Transverse colon (tissue), 4 donors: ENCODE measurements around the gene CD6.

ENCODE experiments used
- POLR2A ChIP-seq: fragments of 450-650 bp; IDR thresholded peaks from one replicate; pipeline ENCODE4 v1.6.1; 2016; ENCODE audit warnings: antibody characterized with exemption, mild to moderate bottlenecking, moderate library complexity
- POLR2AphosphoS5 ChIP-seq, 3 donors: sonication (generic); formaldehyde crosslinking; IDR thresholded peaks; one replicate each; pipeline ENCODE4 v1.6.1; 2016; ENCODE audit warnings: antibody characterized with exemption in 3 of 3
- TF ChIP-seq, protein P1 (sequence below), 5 experiments: fragments of 200-600 bp in 3 of 5; fragments of 450-650 bp in 2 of 5; sonication (generic) in 3 of 5; IDR thresholded peaks; 1 replicate in 2 of 5; 2 replicates in 3 of 5; pipeline ENCODE4 v1.5.1; 2016 to 2017; ENCODE audit warnings: antibody characterized with exemption in 5 of 5, inconsistent platforms in 3 of 5, mild to moderate bottlenecking in 2 of 5, moderate library complexity in 1 of 5

DNA sequence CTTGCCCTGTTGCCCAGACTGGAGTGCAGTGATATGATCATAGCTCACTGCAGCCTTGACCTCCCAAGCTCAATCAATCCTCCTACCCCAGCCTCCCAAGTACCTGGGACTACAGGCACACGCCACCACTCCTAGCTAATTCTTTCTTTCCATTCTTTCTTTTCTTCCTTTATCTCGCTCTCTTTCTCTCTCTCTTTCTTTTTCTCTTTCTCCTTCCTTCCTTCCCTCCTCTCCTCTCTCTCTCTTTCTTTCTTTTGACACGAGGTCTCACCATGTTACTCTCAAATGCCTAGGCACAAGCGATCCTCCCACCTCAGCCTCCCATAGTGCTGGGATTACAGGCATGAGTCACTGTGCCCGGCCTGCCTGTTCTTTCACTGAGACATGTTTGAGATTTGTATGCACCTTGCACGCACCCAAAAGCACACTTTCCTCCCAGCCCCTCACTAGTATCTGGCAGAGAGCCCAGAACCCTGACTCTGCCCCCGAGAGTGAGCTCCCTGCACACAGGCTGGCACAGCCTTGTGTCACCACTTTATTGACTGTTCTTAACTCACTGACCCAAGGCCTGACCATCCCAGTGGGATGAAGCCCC, 56.8 kb downstream of the CD6 start:
- TF ChIP-seq, protein P1, sequence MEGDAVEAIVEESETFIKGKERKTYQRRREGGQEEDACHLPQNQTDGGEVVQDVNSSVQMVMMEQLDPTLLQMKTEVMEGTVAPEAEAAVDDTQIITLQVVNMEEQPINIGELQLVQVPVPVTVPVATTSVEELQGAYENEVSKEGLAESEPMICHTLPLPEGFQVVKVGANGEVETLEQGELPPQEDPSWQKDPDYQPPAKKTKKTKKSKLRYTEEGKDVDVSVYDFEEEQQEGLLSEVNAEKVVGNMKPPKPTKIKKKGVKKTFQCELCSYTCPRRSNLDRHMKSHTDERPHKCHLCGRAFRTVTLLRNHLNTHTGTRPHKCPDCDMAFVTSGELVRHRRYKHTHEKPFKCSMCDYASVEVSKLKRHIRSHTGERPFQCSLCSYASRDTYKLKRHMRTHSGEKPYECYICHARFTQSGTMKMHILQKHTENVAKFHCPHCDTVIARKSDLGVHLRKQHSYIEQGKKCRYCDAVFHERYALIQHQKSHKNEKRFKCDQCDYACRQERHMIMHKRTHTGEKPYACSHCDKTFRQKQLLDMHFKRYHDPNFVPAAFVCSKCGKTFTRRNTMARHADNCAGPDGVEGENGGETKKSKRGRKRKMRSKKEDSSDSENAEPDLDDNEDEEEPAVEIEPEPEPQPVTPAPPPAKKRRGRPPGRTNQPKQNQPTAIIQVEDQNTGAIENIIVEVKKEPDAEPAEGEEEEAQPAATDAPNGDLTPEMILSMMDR (IDR thresholded peaks at IDR 0.05): no peak
- TF ChIP-seq POLR2AphosphoS5 (IDR thresholded peaks at IDR 0.05) (no peak), POLR2A (no peak)
